AG04450 (cell line): Measurements from ENCODE around the gene ATP2A3. TPM values are rescaled to one million over a fixed set of nuclear protein-coding genes. Genes with fewer than 3 reads are reported as not detected.

Experiments used
- CTCF ChIA-PET: fragments of 300-600, 350-600 bp; formaldehyde crosslinking; extraction: SDS; loops from one replicate; lab custom pipeline; 2022; ENCODE audit warnings: antibody characterized with exemption, inconsistent platforms; lab: Charles Lee
- POLR2A ChIA-PET: fragments of 350-600 bp; formaldehyde crosslinking; extraction: SDS; loops from one replicate; lab custom pipeline; 2021; ENCODE audit warnings: antibody characterized with exemption, inconsistent platforms; lab: Yijun Ruan, JAX
- DNase-seq: peaks from one replicate; pipeline ENCODE4 v3.0.0-alpha.2; 2011; ENCODE audit warnings: low read depth, low spot score
- H3K27ac ChIP-seq: one replicate; pipeline ENCODE4 v1.5.1; 2012; ENCODE audit warnings: low read depth, low read length, control low read depth
- H3K27me3 ChIP-seq: one replicate; pipeline ENCODE4 v1.6.0; 2012; ENCODE audit warnings: low read length; ENCODE audit not compliant: control insufficient read depth, insufficient read depth
- H3K4me3 ChIP-seq: 2 replicates; pipeline ENCODE4 v1.5.1; 2011; ENCODE audit warnings: mild to moderate bottlenecking, low read depth, low read length, control low read depth
- H3K9me3 ChIP-seq: 2 replicates; pipeline ENCODE4 v1.5.1; 2012; ENCODE audit warnings: low read length; ENCODE audit not compliant: control insufficient read depth, insufficient read depth
- polyA plus RNA-seq: library from polyadenylated mRNA; depleted of rRNA; stranded (reverse); fragments of >200 nt; gene quantifications from 2 replicates; pipeline ENCODE4 v1.2.3, GENCODE V29; 2011
- TF ChIP-seq, protein P1 (sequence below): IDR thresholded peaks from 2 replicates; pipeline ENCODE4 v1.5.1; 2011; ENCODE audit warnings: low read depth, low read length, control low read depth, inconsistent platforms

Gene ATP2A3
- polyA plus RNA-seq, 1 experiment, result 0.46 TPM

- TF ChIP-seq, protein P1, sequence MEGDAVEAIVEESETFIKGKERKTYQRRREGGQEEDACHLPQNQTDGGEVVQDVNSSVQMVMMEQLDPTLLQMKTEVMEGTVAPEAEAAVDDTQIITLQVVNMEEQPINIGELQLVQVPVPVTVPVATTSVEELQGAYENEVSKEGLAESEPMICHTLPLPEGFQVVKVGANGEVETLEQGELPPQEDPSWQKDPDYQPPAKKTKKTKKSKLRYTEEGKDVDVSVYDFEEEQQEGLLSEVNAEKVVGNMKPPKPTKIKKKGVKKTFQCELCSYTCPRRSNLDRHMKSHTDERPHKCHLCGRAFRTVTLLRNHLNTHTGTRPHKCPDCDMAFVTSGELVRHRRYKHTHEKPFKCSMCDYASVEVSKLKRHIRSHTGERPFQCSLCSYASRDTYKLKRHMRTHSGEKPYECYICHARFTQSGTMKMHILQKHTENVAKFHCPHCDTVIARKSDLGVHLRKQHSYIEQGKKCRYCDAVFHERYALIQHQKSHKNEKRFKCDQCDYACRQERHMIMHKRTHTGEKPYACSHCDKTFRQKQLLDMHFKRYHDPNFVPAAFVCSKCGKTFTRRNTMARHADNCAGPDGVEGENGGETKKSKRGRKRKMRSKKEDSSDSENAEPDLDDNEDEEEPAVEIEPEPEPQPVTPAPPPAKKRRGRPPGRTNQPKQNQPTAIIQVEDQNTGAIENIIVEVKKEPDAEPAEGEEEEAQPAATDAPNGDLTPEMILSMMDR, result no peak
- Histone ChIP-seq H3K27me3 (peaks cover 29% of the 10 kb centered on the region), H3K27ac (no peak overlapping the region), H3K9me3 (no peaks in the 10 kb centered on the region; the same call in 1 of the 2 replicates), H3K4me3 (no peak overlapping the region)
- POLR2A ChIA-PET, result no interaction called here
- no peak for DNase-seq
- CTCF ChIA-PET, result no interaction called here
Measured at GRCh38 chr17:3921006-3921405, 43.2 kb downstream of the ATP2A3 start.

DNA sequence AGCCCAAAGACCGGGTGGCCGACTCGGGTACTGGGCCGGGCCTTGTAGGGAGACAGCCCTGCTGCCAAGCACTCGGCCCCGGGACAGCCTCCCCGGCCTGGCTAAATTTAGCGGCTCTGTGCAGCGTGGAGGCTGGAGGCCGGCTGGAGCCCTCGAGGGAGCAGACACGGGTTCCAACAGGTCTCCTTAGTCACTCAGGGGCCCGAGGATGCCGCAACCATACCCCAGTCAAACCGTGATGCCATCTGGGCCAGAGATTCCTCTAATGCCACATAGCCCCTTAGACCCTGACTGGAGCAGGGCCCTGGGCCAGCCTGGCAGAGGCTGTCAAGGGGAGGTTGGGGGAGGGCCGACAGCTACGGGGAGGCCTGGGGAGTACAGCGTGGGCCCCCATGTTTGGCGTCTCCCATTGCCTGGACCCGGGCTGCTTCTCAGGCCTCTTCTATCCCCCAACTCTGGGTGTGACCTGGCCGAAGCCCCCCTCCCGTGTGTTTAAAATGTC, 45.1 kb downstream of the ATP2A3 start:
- ChIA-PET CTCF (interaction anchor here (0.8 kb wide), 1 partner anchor 182 kb away, joined by 3 read pairs; no protein-coding TSS in a partner anchor), POLR2A (no interaction called here)
- Histone ChIP-seq H3K27me3 (peaks cover 13% of the 10 kb centered on the region), H3K9me3 (no peaks in the 10 kb centered on the region; the same call in 1 of the 2 replicates), H3K4me3 (no peak overlapping the region), H3K27ac (no peak overlapping the region)
- DNase-seq, result no peak
- TF ChIP-seq, protein P1, result no peak

DNA sequence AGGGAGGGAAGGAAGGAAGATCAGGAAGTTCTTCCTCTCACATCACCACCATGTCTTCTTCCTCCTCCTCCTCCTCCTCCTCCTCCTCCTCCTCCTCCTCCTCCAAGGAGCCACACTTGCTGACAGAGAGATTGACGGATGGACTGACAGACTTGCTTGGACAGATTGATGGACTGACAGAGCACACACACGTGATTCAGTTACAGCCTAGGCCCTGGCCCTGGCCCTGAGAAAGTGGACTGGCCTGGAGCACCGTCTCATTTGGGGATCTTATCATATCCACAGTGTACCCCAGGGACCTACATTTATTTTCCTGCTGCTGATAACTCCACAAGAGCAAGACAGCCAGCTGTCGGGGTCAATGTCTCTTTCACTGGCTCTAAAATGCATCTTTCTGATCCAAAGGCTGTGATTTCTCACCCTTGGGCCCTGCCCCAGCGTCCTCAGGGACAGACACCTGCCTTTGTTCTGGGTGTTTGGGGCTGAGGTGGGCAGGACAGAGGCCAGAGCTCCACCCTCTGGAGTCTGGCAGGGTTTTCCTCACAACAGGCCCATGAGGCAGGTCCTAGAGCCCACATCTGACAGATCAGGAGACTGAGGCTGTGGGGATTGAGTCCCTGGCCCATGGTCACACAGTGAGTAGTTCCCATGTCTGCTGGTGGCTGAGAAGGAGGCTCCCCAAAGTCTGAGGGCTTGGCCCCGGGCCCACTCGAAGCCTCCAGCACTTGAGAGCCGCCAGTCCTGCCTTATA, 45.7 kb downstream of the ATP2A3 start:
- TF ChIP-seq, protein P1, result no peak
- no peak for DNase-seq
- POLR2A ChIA-PET, result no interaction called here
- Histone ChIP-seq H3K27me3 (peaks cover 10% of the 10 kb centered on the region), H3K4me3 (no peak overlapping the region), H3K27ac (no peak overlapping the region), H3K9me3 (no peaks in the 10 kb centered on the region; the same call in 1 of the 2 replicates)
- CTCF ChIA-PET, result interaction anchor here (0.8 kb wide), 1 partner anchor 181 kb away, joined by 3 read pairs; no protein-coding TSS in a partner anchor

- Histone ChIP-seq H3K27me3 (peaks cover 5% of the 10 kb centered on the region), H3K27ac (no peak overlapping the region), H3K4me3 (no peak overlapping the region), H3K9me3 (no peaks in the 10 kb centered on the region; the same call in 1 of the 2 replicates)
- ChIA-PET CTCF (interaction anchor here (0.6 to 2.3 kb wide), 3 partner anchors 110 to 158 kb away, joined by 3 to 7 read pairs (median 6); no protein-coding TSS in a partner anchor), POLR2A (no interaction called here)
- no peak for DNase-seq
- TF ChIP-seq, protein P1, result no peak
Measured at GRCh38 chr17:3917391-3917931, 46.8 kb downstream of the ATP2A3 start.
